H9 (cell line): Measurements from ENCODE around the gene TRHDE. TPM values are rescaled to one million over a fixed set of nuclear protein-coding genes. Genes with fewer than 3 reads are reported as not detected.

Experiments used
- DNase-seq: peaks from one replicate; pipeline ENCODE4 v3.0.0-alpha.2; 2017
- H2AFZ ChIP-seq: one replicate; pipeline ENCODE4 v1.6.1; 2013; ENCODE audit warnings: mild to moderate bottlenecking, low read length, control low read depth, moderate library complexity
- H2AK5ac ChIP-seq: 2 replicates; pipeline ENCODE4 v1.6.1; 2013; ENCODE audit warnings: low read length, control low read depth, mixed read lengths; ENCODE audit not compliant: insufficient read length
- H2BK120ac ChIP-seq: one replicate; pipeline ENCODE4 v1.6.1; 2013; ENCODE audit warnings: low read depth, mild to moderate bottlenecking, low read length, control low read depth, inconsistent platforms; ENCODE audit not compliant: poor library complexity, severe bottlenecking
- H2BK12ac ChIP-seq: 2 replicates; pipeline ENCODE4 v1.6.1; 2013; ENCODE audit warnings: low read length, control low read depth, mixed read lengths, low read depth; ENCODE audit not compliant: insufficient read length
- H2BK15ac ChIP-seq: 2 replicates; pipeline ENCODE4 v1.6.1; 2013; ENCODE audit warnings: low read depth, low read length, control low read depth
- H2BK20ac ChIP-seq: one replicate; pipeline ENCODE4 v1.6.1; 2013; ENCODE audit warnings: low read depth, mild to moderate bottlenecking, low read length, control low read depth, inconsistent platforms; ENCODE audit not compliant: poor library complexity, severe bottlenecking
- H2BK5ac ChIP-seq: 2 replicates; pipeline ENCODE4 v1.6.1; 2013; ENCODE audit warnings: low read length, control low read depth, mixed read lengths; ENCODE audit not compliant: insufficient read length
- H3K14ac ChIP-seq: 2 replicates; pipeline ENCODE4 v1.6.1; 2013; ENCODE audit warnings: low read length, control low read depth; ENCODE audit not compliant: insufficient read depth
- H3K18ac ChIP-seq: 2 replicates; pipeline ENCODE4 v1.6.1; 2013; ENCODE audit warnings: low read depth, mild to moderate bottlenecking, mixed read lengths, low read length, control low read depth; ENCODE audit not compliant: insufficient read length
- H3K23ac ChIP-seq: 2 replicates; pipeline ENCODE4 v1.6.1; 2013; ENCODE audit warnings: low read length, control low read depth, mixed read lengths, low read depth; ENCODE audit not compliant: insufficient read length
- H3K23me2 ChIP-seq: 2 replicates; pipeline ENCODE4 v1.6.1; 2013; ENCODE audit warnings: low read depth, mild to moderate bottlenecking, mixed read lengths, low read length, control low read depth; ENCODE audit not compliant: insufficient read length, poor library complexity, severe bottlenecking
- H3K27ac ChIP-seq: 2 replicates; pipeline ENCODE4 v1.5.1; 2013; ENCODE audit warnings: low read length, control low read depth, mixed read lengths, low read depth; ENCODE audit not compliant: insufficient read length
- H3K27me3 ChIP-seq: 2 replicates; pipeline ENCODE4 v1.6.1; 2013; ENCODE audit warnings: low read length, control low read depth, inconsistent platforms; ENCODE audit not compliant: insufficient read depth
- H3K4ac ChIP-seq: 2 replicates; pipeline ENCODE4 v1.6.1; 2013; ENCODE audit warnings: low read depth, mild to moderate bottlenecking, control low read depth, inconsistent platforms, low read length, moderate library complexity
- H3K4me1 ChIP-seq: 2 replicates; pipeline ENCODE4 v1.6.1; 2013; ENCODE audit warnings: low read length, control low read depth, inconsistent platforms; ENCODE audit not compliant: insufficient read depth
- H3K4me2 ChIP-seq: 2 replicates; pipeline ENCODE4 v1.6.1; 2013; ENCODE audit warnings: low read length, control low read depth, mixed read lengths; ENCODE audit not compliant: insufficient read length, insufficient read depth
- H3K56ac ChIP-seq: 2 replicates; pipeline ENCODE4 v1.6.1; 2013; ENCODE audit warnings: low read depth, mild to moderate bottlenecking, mixed read lengths, low read length, control low read depth; ENCODE audit not compliant: insufficient read length
- H3K79me1 ChIP-seq: 2 replicates; pipeline ENCODE4 v1.6.1; 2013; ENCODE audit warnings: low read depth, mild to moderate bottlenecking, moderate library complexity, low read length, control low read depth, inconsistent platforms; ENCODE audit not compliant: insufficient read depth, poor library complexity, severe bottlenecking
- H3K79me2 ChIP-seq: 2 replicates; pipeline ENCODE4 v1.6.1; 2013; ENCODE audit warnings: low read length, control low read depth, inconsistent platforms; ENCODE audit not compliant: insufficient read depth
- H3K9ac ChIP-seq: 2 replicates; pipeline ENCODE4 v1.6.1; 2013; ENCODE audit warnings: low read length, control low read depth, mixed read lengths; ENCODE audit not compliant: insufficient read length; ENCODE audit errors: extremely low read depth
- H3K9me3 ChIP-seq: one replicate; pipeline ENCODE4 v1.6.1; 2013; ENCODE audit warnings: low read depth, low read length, inconsistent platforms; ENCODE audit not compliant: control insufficient read depth
- H3T11ph ChIP-seq: one replicate; pipeline ENCODE4 v1.6.1; 2013; ENCODE audit warnings: mild to moderate bottlenecking, low read length, control low read depth, inconsistent platforms
- H4K20me1 ChIP-seq: one replicate; pipeline ENCODE4 v1.6.1; 2013; ENCODE audit not compliant: control insufficient read depth, insufficient read length, insufficient read depth
- H4K5ac ChIP-seq: 2 replicates; pipeline ENCODE4 v1.6.1; 2013; ENCODE audit warnings: low read depth, mild to moderate bottlenecking, mixed read lengths, low read length, control low read depth; ENCODE audit not compliant: insufficient read length
- H4K8ac ChIP-seq: replicated peaks from 2 replicates; pipeline ENCODE4 v1.6.1; 2013; ENCODE audit warnings: low read length, control low read depth, mixed read lengths, low read depth; ENCODE audit not compliant: insufficient read length
- H4K91ac ChIP-seq: 2 replicates; pipeline ENCODE4 v1.6.1; 2013; ENCODE audit warnings: low read depth, mild to moderate bottlenecking, moderate library complexity, mixed read lengths, low read length, control low read depth; ENCODE audit not compliant: insufficient read length
- H3K27ac Mint-ChIP-seq, 3 experiments: 2 replicates in 2 of 3; 3 replicates in 1 of 3; pipeline ENCODE4 v1.8.0; 2020 to 2021; ENCODE audit warnings: mixed read lengths in 3 of 3, mild to moderate bottlenecking in 1 of 3, moderate library complexity in 1 of 3
- H3K27me3 Mint-ChIP-seq: 2 replicates; pipeline ENCODE4 v1.8.0; 2021; ENCODE audit warnings: low read depth, mild to moderate bottlenecking, moderate library complexity, mixed read lengths
- H3K36me3 Mint-ChIP-seq, 3 experiments: 2 replicates in 2 of 3; 3 replicates in 1 of 3; pipeline ENCODE4 v1.8.0; 2020 to 2021; ENCODE audit warnings: low read depth in 3 of 3, mixed read lengths in 3 of 3; ENCODE audit not compliant: insufficient read depth in 1 of 3
- H3K4me1 Mint-ChIP-seq, 2 experiments: 2 replicates each; pipeline ENCODE4 v1.8.0; 2020; ENCODE audit warnings: mixed read lengths in 2 of 2
- H3K4me3 Mint-ChIP-seq, 2 experiments: 2 replicates in 1 of 2; 3 replicates in 1 of 2; pipeline ENCODE4 v1.8.0; 2020 to 2021; ENCODE audit warnings: mild to moderate bottlenecking in 2 of 2, mixed read lengths in 2 of 2, moderate library complexity in 1 of 2
- H3K9me3 Mint-ChIP-seq, 2 experiments: 2 replicates in 1 of 2; 3 replicates in 1 of 2; pipeline ENCODE4 v1.8.0; 2020; ENCODE audit warnings: mild to moderate bottlenecking in 2 of 2, mixed read lengths in 2 of 2, moderate library complexity in 1 of 2
- WGBS: extraction: QIAGEN DNeasy Blood & Tissue Kit; methylation state at CpG from one replicate; pipeline ENCODE4 v1.1.7; 2013; ENCODE audit warnings: missing lambda C conversion rate, low lambda C conversion rate, mixed read lengths; ENCODE audit not compliant: insufficient read length; ENCODE audit errors: extremely low coverage; 5-methylcytosine and 5-hydroxymethylcytosine counted together
- total RNA-seq: library from RNA; stranded (reverse); gene quantifications from 2 replicates; pipeline ENCODE4 v1.2.1, GENCODE V29; 2021
- TF ChIP-seq, protein P1 (sequence below): fragments of 200-600 bp; sonication (generic); conservative IDR thresholded peaks from 3 replicates; pipeline ENCODE4 v1.8.0; 2021; ENCODE audit warnings: antibody characterized with exemption, mild to moderate bottlenecking

Gene TRHDE
- total RNA-seq, 1 experiment from 2014 or later: 1.0 TPM

DNA sequence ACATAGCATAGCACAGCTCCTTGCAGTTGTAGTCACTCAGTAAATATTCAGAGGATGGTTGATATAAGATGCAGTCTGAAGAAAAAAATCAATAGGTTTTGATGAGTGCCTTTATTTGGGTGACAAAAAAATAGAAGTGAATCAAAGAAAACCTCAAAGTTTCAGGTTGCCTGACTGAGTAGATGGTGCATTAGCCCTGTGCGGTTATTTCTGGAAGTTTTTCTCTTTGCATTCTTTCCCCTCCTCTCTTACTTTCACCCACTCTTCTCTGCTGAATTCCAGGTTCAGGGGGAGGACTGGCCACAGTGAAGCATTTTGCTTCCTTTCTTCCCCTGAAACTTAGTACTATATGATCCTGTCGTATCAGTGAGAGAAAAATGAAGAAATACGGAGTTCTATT lies 28.6 kb downstream of the TRHDE start:
- no peaks in the 10 kb centered on the region for H3K27me3 ChIP-seq
- no peaks in the 10 kb centered on the region for H3K36me3 Mint-ChIP-seq
- TF ChIP-seq, protein P1, sequence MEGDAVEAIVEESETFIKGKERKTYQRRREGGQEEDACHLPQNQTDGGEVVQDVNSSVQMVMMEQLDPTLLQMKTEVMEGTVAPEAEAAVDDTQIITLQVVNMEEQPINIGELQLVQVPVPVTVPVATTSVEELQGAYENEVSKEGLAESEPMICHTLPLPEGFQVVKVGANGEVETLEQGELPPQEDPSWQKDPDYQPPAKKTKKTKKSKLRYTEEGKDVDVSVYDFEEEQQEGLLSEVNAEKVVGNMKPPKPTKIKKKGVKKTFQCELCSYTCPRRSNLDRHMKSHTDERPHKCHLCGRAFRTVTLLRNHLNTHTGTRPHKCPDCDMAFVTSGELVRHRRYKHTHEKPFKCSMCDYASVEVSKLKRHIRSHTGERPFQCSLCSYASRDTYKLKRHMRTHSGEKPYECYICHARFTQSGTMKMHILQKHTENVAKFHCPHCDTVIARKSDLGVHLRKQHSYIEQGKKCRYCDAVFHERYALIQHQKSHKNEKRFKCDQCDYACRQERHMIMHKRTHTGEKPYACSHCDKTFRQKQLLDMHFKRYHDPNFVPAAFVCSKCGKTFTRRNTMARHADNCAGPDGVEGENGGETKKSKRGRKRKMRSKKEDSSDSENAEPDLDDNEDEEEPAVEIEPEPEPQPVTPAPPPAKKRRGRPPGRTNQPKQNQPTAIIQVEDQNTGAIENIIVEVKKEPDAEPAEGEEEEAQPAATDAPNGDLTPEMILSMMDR: no peak

More for the DNA sequence above, 28.6 kb downstream of the TRHDE start:
- no peaks in the 10 kb centered on the region for H3K9me3 ChIP-seq
- no peak overlapping the region for H3K4me2 ChIP-seq
- no peak overlapping the region for H3T11ph ChIP-seq
- no peaks in the 10 kb centered on the region for H4K20me1 ChIP-seq
- H4K5ac ChIP-seq: no peak overlapping the region
- H3K23ac ChIP-seq: no peak overlapping the region
- H3K9ac ChIP-seq: no peak overlapping the region
- Mint-ChIP-seq H3K27ac (no peak overlapping the region), H3K4me1 (peaks cover 0 to 4% of the 10 kb centered on the region in 2 experiments; a peak in 2 of 4 replicates), H3K4me3 (no peak overlapping the region), H3K9me3 (no peaks in the 10 kb centered on the region), H3K27me3 (no peaks in the 10 kb centered on the region)
- no peak overlapping the region for H2AK5ac ChIP-seq
- no peak overlapping the region for H2BK120ac ChIP-seq
- H3K23me2 ChIP-seq: no peaks in the 10 kb centered on the region
- no peak for DNase-seq
- no peaks in the 10 kb centered on the region for H3K79me1 ChIP-seq
- no peak overlapping the region for H2BK20ac ChIP-seq
- no peaks in the 10 kb centered on the region for H3K79me2 ChIP-seq
- no peak overlapping the region for H2BK5ac ChIP-seq
- no peak overlapping the region for H2AFZ ChIP-seq
- no peak overlapping the region for H4K8ac ChIP-seq
- H3K4ac ChIP-seq: no peak overlapping the region
- H2BK12ac ChIP-seq: no peak overlapping the region
- no peaks in the 10 kb centered on the region for H3K4me1 ChIP-seq
- H2BK15ac ChIP-seq: no peak overlapping the region
- no peak overlapping the region for H3K56ac ChIP-seq
- H3K14ac ChIP-seq: no peak overlapping the region
- H4K91ac ChIP-seq: no peak overlapping the region
- no peak overlapping the region for H3K27ac ChIP-seq
- no peak overlapping the region for H3K18ac ChIP-seq
- no CpG with 5 or more reads among the region's 3 CpGs for WGBS
